HG03280 (cell line): Measurements from ENCODE around the gene RNF111.
"Not testable (repeated sequence)": the region's sequence is repeated elsewhere in the genome, so short reads cannot be mapped to it uniquely, and the experiment has no call there.

Experiments
- ATAC-seq: cut with Tn5 transposase; IDR thresholded peaks from one replicate; pipeline ENCODE4 v1.9.1; 2021; ENCODE audit warnings: mild to moderate bottlenecking, moderate library complexity; ENCODE audit not compliant: unreplicated experiment

The RNF111 gene

DNA sequence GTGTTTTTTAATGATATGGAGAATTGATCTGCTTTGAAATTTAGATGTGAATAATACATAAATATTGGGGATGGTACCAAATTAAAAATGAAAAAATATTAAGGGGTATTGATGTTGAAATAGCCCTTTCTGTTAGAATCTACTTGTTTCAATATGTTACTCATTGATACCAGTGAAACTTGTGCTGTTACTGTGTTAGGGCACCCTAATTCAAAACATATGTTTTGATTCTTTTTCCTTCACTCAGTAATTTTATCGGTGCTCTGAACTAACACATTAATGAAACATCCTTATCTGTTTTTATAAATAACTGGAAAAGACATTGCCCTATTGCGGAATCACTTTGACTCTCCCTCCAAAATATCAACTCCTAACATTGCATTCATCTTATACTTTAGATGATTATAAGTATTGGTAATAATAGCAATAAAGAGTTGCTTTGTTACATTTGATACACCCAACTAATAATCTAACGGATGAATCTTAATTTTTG lies 65.5 kb downstream of the RNF111 start:
- ATAC-seq = no peak

DNA sequence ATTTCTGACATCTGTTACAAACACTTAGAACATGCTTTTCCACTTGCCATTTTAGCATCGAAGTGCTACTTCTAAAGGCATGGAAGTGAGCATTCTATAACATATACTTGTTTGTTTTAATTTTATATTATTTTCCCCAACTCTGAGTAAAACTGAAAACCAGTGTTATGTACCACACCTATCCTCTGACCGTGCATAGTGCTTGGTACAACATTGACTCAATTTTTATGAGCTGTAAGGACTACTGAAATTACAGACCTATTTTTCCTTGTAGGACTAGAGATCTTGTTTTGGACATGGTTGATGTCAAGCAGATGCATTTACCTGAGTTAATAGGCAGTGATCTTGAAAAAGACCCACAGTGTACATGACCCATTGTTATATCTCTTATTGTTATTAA lies 66.0 kb downstream of the RNF111 start:
- no peak for ATAC-seq

DNA sequence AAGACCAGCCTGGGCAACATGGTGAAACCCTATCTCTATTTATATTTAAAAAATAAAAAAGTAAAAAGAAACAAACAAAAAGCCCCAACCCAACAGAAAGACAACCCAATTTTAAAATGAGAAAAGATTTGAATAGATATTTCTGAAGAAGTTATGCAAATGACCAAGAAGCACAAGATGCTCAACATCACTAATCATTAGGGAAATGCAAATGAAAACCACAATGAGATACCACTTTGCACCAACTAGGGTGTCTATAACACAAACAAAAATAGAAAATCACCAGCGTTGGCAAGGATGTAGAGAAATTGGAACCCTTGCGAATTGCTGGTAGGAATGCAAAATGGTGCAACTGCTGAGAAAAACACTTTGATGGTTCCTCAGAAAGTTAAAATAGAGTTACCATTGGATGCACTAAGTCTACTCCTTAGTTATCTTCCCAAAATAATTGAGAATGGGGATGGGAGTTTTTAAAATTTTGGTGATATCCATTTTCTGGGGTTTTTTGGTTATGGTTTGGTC lies 71.7 kb downstream of the RNF111 start:
- ATAC-seq = no peak

DNA sequence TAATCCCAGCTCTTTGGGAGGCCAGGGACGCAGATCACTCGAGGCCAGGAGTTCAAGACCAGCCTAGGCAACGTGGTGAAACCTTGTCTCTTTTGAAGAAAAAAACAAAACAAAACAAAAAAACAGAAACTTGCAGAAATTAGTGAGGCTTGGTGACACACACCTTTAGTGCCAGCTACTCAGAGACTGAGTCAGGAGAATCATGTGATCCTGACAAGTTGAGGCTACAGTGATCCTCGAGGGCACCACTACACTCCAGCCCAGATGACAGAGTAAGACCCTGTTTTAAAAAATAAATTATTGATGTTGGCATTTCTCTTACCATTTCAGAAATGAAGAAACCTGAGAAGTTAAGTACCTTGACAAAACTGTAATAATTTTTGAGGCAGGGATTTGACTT lies 72.9 kb downstream of the RNF111 start:
- no peak for ATAC-seq

DNA sequence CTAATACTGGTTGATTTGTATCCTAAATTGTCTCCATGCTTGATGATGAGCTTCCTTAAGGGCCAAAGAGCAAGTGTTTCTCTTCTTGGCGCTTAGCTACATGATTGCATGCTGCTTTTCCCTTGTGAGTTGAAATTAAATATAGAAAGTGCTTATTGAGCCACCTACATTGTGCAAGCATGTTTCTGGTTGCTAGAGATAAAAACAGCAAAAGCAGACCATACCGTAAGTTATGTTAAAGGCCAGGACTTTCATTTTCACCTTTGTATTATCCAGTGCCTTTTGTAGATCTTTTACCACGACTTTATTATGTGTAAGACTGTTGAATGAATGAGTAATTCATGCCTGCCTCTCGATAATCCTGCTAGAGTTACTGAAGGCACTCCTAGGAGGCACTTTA lies 75.6 kb downstream of the RNF111 start:
- ATAC-seq = no peak

DNA sequence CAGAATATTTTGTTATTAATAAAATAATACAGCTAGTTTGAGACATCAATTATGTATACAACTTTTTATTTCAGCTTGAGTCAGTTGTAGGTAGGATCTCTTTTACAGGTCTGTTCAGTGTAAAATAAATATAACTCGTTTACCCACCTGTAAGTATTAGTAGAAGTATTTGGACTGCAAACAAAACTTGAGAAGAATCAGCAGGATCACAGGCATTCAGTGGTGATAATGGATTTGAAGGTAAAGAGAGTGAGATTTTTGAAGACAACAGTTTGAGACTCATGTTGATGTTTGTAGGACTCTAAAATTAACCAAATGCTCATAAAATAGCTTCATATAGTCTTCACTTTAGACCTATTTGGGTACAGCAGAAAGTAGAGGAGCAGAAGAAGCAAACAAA lies 82.0 kb downstream of the RNF111 start:
- ATAC-seq = no peak

DNA sequence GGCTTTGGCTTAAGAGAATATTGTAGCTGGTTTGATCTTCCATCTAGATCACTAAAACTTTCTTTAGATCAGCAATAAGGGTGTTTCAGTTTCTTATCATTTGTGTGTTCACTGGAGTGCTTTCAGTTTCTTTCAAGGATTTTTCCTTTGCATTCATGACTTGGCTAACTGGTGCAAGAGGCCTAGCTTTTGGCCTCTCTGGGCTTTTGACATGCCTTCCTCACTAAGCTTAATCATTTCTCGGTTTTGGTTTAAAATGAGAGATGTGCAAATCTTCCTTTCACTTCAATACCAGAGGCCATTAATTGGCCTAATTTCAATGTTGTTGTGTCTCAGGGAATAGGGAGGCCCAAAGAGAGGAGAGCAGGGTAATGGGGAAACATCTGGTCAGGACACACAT lies 87.1 kb downstream of the RNF111 start:
- ATAC-seq = no peak

DNA sequence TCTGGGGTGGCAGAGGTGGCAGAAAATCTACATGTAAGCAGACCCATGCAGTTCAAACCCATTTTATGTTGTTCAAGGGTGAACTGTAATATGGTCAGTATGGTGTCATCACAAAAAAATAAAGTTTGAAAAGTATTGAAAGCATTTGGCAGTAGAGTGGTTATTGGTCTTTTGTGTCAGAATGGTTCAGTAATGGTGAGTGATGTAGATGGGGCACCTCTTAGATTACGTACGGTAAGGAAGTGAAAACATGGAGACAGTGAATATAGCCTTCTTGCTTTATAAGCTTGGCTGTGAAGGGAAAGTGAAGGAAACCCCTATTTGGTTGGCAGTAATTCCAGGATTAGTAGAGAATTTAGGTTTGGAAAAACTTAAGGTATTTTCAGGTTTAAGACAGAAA lies 100.3 kb downstream of the RNF111 start:
- ATAC-seq = no peak

DNA sequence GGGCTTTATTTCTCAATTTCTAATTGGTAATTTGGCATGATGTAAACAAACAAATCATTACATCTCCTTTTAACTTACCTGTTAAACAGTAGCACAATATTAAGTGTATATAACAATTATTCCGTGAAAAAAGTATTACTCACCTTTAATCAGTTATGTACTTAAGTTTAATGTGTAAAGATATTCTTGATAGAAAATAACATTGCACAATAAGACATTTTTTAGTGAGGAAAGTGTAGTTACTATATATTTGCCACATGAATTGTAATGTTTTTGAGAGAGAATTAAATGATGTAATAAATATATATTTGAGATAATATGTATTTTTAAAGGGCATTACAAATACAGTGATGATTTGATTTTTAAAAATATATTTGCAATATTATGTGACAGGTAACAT lies 106.6 kb downstream of the RNF111 start:
- no peak for ATAC-seq

DNA sequence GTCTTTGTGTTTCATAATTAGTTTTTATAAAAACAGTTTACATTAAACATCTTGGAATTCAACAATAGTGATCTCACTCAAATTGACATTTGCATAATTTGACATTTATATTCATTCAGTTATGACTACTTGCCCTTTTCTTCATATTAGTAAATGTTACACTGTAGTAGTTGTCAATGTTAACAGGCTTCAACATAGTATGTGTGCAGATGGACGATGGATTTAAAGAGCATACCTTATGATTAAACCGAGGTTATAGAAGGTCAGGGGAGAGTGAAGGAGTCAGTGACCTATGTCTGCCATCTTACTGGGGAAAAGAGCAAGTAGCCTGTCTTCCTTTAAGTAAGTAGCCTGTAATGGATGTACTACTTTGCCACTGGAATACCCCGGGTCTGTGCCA lies 109.0 kb downstream of the RNF111 start:
- ATAC-seq = no peak

DNA sequence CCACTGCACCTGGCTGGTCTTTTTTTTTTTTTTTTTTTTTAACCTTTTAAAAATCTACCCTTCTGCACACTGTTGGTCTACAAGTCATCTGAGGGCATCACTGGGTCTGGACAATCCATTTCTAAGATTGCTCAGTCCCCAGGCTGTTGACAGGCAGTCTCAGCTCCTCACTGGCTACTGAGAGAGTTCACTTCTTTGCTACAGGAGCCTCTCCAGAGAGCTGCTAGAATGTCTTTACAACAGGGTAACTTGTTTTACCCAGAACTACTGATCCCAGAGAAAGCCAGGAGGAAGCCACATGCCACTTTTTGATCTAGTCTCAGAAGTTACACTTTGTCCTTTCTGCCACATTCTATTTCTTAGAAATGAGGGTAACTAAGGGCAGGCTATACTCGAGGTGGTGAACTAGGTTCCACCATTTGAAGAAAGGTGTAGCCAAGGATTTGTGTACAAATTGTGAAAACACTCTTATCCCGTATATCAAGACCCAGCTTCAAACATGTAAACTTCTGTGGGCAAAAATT lies 111.8 kb downstream of the RNF111 start:
- ATAC-seq = no peak

DNA sequence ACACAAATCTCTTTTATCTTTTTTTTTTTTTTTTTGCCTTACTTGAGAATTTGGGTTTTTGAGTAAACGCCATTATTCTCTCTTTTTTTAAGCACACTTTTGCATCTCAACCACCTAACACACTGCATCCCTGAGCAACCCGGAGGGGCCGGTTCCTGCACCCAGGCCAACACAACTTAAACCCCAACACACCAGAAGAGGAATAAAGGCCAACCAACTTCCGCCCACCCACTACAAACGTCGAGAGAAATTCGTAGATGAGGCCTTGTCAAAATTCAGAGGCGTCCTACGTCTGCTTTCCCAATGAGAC lies 117.1 kb downstream of the RNF111 start:
- ATAC-seq = peak; percentile 25

DNA sequence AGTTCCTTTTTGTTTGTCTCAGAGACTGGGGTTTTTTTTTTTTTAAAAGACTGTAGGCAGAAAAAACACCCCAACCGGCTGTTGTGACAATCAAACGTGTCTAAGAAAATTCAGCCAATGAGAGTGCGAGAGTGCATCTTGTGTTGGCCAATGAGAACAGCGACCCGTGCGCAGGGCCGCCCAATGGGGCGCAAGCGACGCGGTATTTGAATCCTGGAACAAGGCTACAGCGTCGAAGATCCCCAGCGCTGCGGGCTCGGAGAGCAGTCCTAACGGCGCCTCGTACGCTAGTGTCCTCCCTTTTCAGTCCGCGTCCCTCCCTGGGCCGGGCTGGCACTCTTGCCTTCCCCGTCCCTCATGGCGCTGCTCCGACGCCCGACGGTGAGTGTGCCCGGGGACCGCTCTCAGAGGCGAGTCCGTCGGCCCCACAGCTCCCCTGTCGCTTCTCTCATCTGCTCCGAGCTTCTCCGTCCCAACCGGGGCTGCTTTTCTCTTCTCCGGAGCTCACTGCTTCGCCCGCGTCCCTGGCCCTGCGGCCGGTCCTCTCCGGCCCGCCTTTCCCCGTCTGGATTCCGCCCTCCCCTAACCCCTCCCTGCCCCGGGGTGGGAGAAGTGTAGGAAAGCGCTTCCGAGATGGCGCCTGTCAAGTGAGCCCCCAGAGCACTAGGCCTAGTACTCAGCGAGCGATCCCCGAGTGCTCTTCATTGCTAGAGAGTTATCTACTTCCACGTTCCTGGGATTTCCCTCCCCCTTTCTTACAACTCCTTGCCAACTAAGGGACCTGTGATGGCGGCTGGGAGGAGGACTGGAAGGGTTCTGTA lies 117.7 kb downstream of the RNF111 start, which contains the start of gene CCNB2:
Gene CCNB2 (plus strand): TSS at position 235 of the 821 bp plus-strand sequence. CDS start 123 bp downstream, at position 358.
- peak; percentile 97 for ATAC-seq

DNA sequence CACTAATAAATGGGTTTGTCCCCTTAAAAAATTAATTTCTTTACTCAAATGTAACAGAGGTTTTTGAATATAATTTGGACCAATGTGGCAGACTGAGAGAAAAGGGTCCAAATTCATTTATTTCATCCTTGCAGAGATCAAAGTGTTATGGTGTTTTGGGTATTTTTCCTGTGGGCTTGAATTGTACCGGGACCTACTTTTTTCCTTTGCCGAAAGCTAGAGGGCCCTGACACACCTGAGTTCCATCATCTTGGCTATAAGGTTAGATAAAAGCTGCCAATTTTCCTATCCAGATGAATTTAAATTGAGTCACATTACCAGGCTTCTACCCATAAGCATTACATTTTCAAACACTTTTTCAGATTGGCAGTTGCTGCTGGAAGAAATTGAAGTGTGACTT lies 118.4 kb downstream of the RNF111 start:
- ATAC-seq = no peak

DNA sequence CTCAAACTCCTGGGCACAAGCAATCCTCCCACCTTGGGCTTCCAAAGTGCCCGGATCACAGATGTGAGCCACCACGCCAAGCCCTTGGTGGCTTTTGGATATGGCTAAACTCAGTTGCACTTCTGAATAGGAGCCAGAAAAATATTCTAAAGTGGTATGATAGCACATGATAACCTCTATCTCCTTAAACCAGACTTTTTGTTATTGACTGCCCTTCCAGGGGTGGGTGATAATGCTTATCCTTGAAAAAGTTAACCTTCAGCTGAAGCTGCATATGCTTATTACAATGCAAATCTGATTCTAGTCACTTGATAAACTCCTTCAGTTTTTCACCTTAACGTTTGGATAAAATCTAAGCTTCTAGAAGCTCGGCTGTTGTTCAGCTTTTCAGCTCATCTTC lies 123.8 kb downstream of the RNF111 start:
- ATAC-seq = no peak

DNA sequence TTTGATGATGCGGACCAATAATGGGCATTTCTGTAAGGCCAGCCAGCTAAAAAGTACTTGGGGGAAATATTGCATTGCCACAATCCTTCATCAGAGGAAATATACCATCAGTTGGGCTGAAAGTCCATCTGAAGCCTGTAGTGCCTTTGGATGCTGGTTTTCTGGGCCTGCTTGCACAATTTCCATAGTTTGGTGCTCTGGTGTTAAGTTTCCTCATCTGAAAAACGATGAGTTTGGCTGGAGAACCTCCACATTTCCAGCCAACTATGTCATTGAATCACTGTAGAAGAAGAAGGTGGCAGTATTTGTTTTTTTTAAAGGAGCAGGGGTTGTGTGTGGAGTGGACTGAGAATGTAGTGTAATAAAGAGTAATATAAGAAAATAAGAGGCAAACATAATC lies 127.6 kb downstream of the RNF111 start:
- ATAC-seq = no peak

DNA sequence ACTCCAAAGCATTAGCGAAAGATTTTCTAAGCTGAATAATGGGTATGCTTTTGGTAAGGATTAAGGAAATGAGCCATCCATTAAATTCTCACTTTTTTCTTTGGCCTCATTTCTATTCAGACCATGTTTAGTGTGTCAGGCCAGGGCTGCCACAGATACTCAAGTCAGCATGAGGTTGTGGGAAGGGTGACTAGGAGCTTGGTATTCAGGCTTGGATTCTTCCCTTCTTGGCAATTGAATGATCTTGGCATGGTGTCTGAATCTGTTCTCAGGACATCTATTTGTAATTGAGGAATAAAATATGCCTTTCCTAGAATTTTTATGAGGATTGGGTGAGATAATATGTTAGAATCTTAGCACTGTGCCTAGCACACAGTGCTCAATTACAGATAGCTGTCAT lies 128.7 kb downstream of the RNF111 start:
- no peak for ATAC-seq

DNA sequence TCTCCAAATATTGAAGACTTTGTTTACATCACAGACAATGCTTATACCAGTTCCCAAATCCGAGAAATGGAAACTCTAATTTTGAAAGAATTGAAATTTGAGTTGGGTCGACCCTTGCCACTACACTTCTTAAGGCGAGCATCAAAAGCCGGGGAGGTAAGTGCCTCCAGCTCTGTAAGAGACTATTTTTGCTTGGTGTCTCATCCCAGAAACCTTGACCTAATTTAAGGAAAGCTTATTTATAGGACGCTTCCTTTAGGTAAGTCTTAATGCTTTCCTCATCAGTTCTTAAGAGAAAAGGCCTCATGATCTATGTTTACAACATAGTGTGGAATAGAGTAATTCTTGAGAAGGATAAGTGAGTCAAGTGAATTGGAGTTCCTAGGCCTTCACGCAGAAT lies 129.3 kb downstream of the RNF111 start:
- no peak for ATAC-seq

DNA sequence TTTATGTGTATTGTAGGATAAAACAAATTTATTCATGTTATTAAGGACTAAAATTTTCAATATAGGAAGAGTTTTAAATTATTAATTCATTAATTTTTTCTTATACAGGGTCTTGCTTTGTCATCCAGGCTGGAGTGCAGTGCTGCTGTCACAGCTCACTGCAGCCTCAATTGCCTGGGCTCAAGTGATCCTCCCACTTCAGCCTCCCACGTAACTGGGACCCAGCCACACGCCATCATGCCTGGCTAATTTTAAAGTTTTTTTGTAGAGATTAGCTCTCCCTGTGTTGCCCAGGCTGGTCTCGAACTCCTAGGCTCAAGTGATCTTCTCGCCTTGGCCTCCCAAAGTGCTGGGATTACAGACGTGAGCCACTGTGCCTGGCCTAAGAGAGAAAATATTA lies 132.2 kb downstream of the RNF111 start:
- ATAC-seq = no peak

DNA sequence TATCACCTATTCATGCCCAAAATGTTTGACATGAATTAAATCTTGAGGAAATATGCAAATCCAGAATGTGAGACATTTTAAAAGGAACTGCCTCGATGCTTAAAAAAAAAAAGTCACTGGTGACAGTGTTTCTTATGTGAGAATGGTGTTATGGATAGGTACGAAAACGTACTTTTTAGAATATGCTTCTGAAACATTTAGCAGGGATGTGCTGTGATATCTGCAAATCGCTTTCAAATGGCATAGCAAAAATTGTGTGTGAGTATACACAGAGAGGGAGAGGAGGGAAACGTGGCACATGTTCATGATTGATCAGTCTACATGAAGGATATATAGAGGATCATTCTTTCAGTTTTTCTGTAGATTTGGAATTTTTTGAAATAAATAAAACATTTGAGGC lies 133.5 kb downstream of the RNF111 start:
- ATAC-seq = no peak

DNA sequence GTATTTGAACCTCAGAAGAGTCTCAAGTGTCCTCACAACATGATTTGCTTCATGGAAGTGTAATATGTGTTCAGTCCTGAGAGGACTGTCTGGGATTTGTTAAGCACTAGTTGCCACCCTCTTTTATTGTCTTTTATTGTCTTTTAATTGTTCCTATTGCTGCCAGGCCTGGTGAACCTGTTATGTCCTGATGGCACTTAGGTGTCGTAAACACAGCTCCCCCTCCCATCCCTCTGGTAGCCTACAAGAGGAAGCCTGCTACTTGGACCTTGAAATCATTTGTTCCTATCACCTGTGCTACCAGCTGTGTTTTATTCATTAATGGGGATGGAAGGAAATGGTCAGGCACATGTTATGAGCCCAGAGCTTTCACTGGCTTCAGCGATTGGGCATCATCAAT lies 136.8 kb downstream of the RNF111 start:
- ATAC-seq = no peak

DNA sequence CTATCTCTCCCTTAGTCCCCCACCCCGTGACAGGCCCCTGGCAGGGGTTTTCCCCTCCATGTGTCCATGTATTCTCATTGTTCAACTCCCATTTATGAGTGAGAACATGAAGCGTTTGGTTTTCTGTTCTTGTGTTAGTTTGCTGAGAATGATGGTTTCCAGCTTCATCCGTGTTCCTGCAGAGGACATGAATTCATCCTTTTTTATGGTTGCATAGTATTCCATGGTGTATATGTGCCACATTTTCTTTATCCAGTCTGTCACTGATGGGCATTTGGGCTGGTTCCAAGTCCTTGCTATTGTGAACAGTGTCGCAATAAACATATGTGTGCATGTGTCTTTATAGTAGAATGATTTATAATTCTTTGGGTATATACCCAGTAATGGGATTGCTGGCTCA lies 138.2 kb downstream of the RNF111 start:
- not testable (repeated sequence) for ATAC-seq

DNA sequence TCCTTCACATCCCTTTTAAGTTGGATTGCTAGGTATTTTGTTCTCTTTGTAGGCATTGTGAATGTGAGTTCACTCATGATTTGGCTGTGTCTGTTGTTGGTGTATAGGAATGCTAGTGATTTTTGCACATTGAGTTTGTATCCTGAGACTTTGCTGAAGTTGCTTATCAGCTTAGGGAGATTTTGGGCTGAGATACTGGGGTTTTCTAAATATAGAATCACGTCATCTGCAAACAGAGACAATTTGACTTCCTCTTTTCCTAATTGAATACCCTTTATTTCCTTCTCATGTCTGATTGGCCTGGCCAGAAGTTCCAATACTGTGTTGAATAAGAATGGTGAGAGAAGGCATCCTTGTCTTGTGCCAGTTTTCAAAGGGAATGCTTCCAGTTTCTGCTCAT lies 139.8 kb downstream of the RNF111 start:
- ATAC-seq = not testable (repeated sequence)
